Endothelial cell of umbilical vein (primary cell): ENCODE data around the gene RBPJ. TPM values are rescaled to one million over a fixed set of nuclear protein-coding genes. Genes with fewer than 3 reads are reported as not detected.

Experiments
- BruUV-seq: library from RNA; stranded (reverse); fragments of 400-500 nt; replicated peaks from 2 replicates; lab custom pipeline; 2021; lab: Mats Ljungman, UMichigan
- CTCF ChIA-PET: fragments of 300-600, 350-600 bp; sonication (Branson Sonifier 250); formaldehyde crosslinking; loops from one replicate; lab custom pipeline; 2021; ENCODE audit warnings: antibody characterized with exemption, inconsistent platforms; lab: Charles Lee
- POLR2A ChIA-PET: fragments of 300-600, 350-600 bp; sonication (Branson Sonifier 250); formaldehyde crosslinking; loops from one replicate; lab custom pipeline; 2021; ENCODE audit warnings: antibody characterized with exemption, inconsistent platforms; lab: Charles Lee
- DNase-seq: peaks from one replicate; pipeline ENCODE4 v3.0.0-alpha.2; 2011; ENCODE audit warnings: low read depth, low spot score
- FAIRE-seq: peaks from 2 replicates; lab custom pipeline; 2011; peaks lifted over from hg19 to GRCh38; lab: Jason Lieb, UNC
- H2AFZ ChIP-seq: 2 replicates; pipeline ENCODE4 v1.6.0; 2012; ENCODE audit warnings: low read depth, low read length, control low read depth, inconsistent platforms
- H3K27ac ChIP-seq: 2 replicates; pipeline ENCODE4 v1.5.1; 2011; ENCODE audit warnings: low read depth, mild to moderate bottlenecking, control low read depth, low read length, moderate library complexity; ENCODE audit not compliant: insufficient read depth
- H3K27me3 ChIP-seq, 2 experiments: 2 replicates each; pipeline versions ENCODE4 v1.6.0 to v1.6.1; 2011; ENCODE audit warnings: low read length in 2 of 2, mixed read lengths in 1 of 2; ENCODE audit not compliant: control insufficient read depth in 2 of 2, insufficient read depth in 2 of 2
- H3K36me3 ChIP-seq, 2 experiments: 2 replicates in 1 of 2; 3 replicates in 1 of 2; pipeline ENCODE4 v1.5.1; 2011; ENCODE audit warnings: low read length in 2 of 2, mild to moderate bottlenecking in 1 of 2, moderate library complexity in 1 of 2; ENCODE audit not compliant: control insufficient read depth in 2 of 2, insufficient read depth in 2 of 2; ENCODE audit errors: extremely low read depth in 1 of 2
- H3K4me1 ChIP-seq: 3 replicates; pipeline ENCODE4 v1.5.1; 2011; ENCODE audit warnings: mild to moderate bottlenecking, low read length; ENCODE audit not compliant: control insufficient read depth, insufficient read depth; ENCODE audit errors: extremely low read depth
- H3K4me2 ChIP-seq: 2 replicates; pipeline ENCODE4 v1.6.1; 2011; ENCODE audit warnings: low read length, control low read depth, mixed read lengths; ENCODE audit not compliant: insufficient read depth
- H3K4me3 ChIP-seq, 3 experiments: fragments of 200-600 bp in 1 of 3; sonication (generic), shearing (Covaris generic) in 1 of 3; replicated peaks in 1 of 3; 2 replicates each; pipeline ENCODE4 v1.5.1; 2011 to 2016; ENCODE audit warnings: control low read depth in 3 of 3, low read length in 3 of 3, mild to moderate bottlenecking in 2 of 3, inconsistent platforms in 1 of 3, low read depth in 1 of 3, moderate library complexity in 1 of 3; ENCODE audit not compliant: insufficient read depth in 1 of 3
- H3K79me2 ChIP-seq: 2 replicates; pipeline ENCODE4 v1.6.0; 2012; ENCODE audit warnings: low read length, inconsistent platforms; ENCODE audit not compliant: control insufficient read depth, insufficient read depth
- H3K9ac ChIP-seq: replicated peaks from 2 replicates; pipeline ENCODE3; 2011; ENCODE audit warnings: low read length, control low read depth; ENCODE audit not compliant: insufficient read depth; ENCODE audit errors: extremely low read depth
- H3K9me1 ChIP-seq: replicated peaks from 3 replicates; pipeline ENCODE4 v1.6.0; 2011; ENCODE audit warnings: mild to moderate bottlenecking, low read length; ENCODE audit not compliant: control insufficient read depth, insufficient read depth; ENCODE audit errors: extremely low read depth
- H3K9me3 ChIP-seq: replicated peaks from 2 replicates; pipeline ENCODE4 v1.5.1; 2012; ENCODE audit warnings: low read length, inconsistent platforms; ENCODE audit not compliant: control insufficient read depth, insufficient read depth
- H4K20me1 ChIP-seq: replicated peaks from 2 replicates; pipeline ENCODE3; 2011; ENCODE audit warnings: mild to moderate bottlenecking, low read length; ENCODE audit not compliant: control insufficient read depth, insufficient read depth; ENCODE audit errors: extremely low read depth
- CTCF ChIP-seq, 2 donors: IDR thresholded peaks; 1 replicate in 1 of 2; 2 replicates in 1 of 2; pipeline ENCODE4 v1.5.1; 2011; ENCODE audit warnings: low read length in 2 of 2, mild to moderate bottlenecking in 2 of 2, moderate library complexity in 2 of 2, control low read depth in 1 of 2, inconsistent platforms in 1 of 2, low read depth in 1 of 2; ENCODE audit not compliant: insufficient read depth in 1 of 2; ENCODE audit errors: extremely low read depth in 1 of 2
- EZH2 ChIP-seq: IDR thresholded peaks from 2 replicates; pipeline ENCODE4 v1.6.1; 2012; ENCODE audit warnings: borderline replicate concordance, low read depth, mild to moderate bottlenecking, moderate library complexity, low read length, inconsistent platforms; ENCODE audit not compliant: severe bottlenecking
- FOS ChIP-seq: IDR thresholded peaks from 2 replicates; pipeline ENCODE4 v1.6.1; 2011; ENCODE audit warnings: mild to moderate bottlenecking, low read length, moderate library complexity, borderline replicate concordance; ENCODE audit not compliant: insufficient read depth
- GATA2 ChIP-seq: IDR thresholded peaks from 2 replicates; pipeline ENCODE4 v1.7.0; 2011; ENCODE audit warnings: low read depth, mild to moderate bottlenecking, moderate library complexity, mixed read lengths, low read length; ENCODE audit not compliant: insufficient read length, insufficient read depth
- JUN ChIP-seq: IDR thresholded peaks from 2 replicates; pipeline ENCODE4 v1.6.1; 2011; ENCODE audit warnings: borderline replicate concordance, low read depth; ENCODE audit not compliant: insufficient read length, insufficient read depth
- MAX ChIP-seq: IDR thresholded peaks from 2 replicates; pipeline ENCODE4 v1.6.1; 2011; ENCODE audit not compliant: insufficient read depth, insufficient read length
- MYC ChIP-seq: IDR thresholded peaks from one replicate; pipeline ENCODE4 v1.6.1; 2011; ENCODE audit warnings: mild to moderate bottlenecking, low read depth, low read length
- POLR2A ChIP-seq: IDR thresholded peaks from 2 replicates; pipeline ENCODE4 v1.6.1; 2012; ENCODE audit warnings: low read depth, mild to moderate bottlenecking, control low read depth, low read length
- POLR2AphosphoS5 ChIP-seq: IDR thresholded peaks from 2 replicates; pipeline ENCODE4 v1.6.1; 2012; ENCODE audit warnings: low read depth, mild to moderate bottlenecking, control low read depth, low read length, moderate library complexity; ENCODE audit not compliant: insufficient read depth
- dilution Hi-C: fragments of 300-500 bp; cut with MboI; formaldehyde crosslinking; loops from one replicate; pipeline ENCODE4 v1.15.0; 2019; ENCODE audit warnings: low sequenced_read_pairs; ENCODE audit not compliant: extremely low pct_ligation_motif_present
- intact Hi-C: fragments of 100-400 bp; cut with micrococcal nuclease; formaldehyde crosslinking; loops from one replicate; pipeline ENCODE4 v1.10.0; 2022
- polyA plus RNA-seq, 4 experiments: library from polyadenylated mRNA; depleted of rRNA in 3 of 4; stranded (reverse) in 3 of 4; unstranded in 1 of 4; fragments of >200 nt; gene quantifications; 2 replicates each; pipeline versions ENCODE4 v1.2.1 to v1.2.3, GENCODE V29; 2011 to 2012; ENCODE audit warnings: missing spikeins in 1 of 4
- total RNA-seq: library from RNA; stranded (reverse); gene quantifications from 2 replicates; pipeline ENCODE4 v1.2.3, GENCODE V29; 2021

The RBPJ gene
- total and polyA plus RNA-seq, 2 donors (not counting 3 experiments of a cell fraction or from before 2014, with no cell fraction given): 17.0 to 42.9 TPM

- intact Hi-C loops: no loop called here
- ChIA-PET CTCF (interaction anchor here (1.4 kb wide), 1 partner anchor 38 kb away, joined by 6 read pairs; no protein-coding TSS in a partner anchor), POLR2A (no interaction called here)
- Histone ChIP-seq H3K9ac (no peak overlapping the region), H3K79me2 (peaks cover 46% of the 10 kb centered on the region), H2AFZ (no peak overlapping the region), H3K9me1 (no peaks in the 10 kb centered on the region), H4K20me1 (peaks cover 4% of the 10 kb centered on the region), H3K4me2 (no peak overlapping the region), H3K27me3 (no peaks in the 10 kb centered on the region), H3K27ac (no peak overlapping the region), H3K4me1 (peaks cover 2% of the 10 kb centered on the region), H3K9me3 (no peaks in the 10 kb centered on the region), H3K4me3 (no peak overlapping the region), H3K36me3 (no peaks in the 10 kb centered on the region)
- DNase-seq (no peak), FAIRE-seq (no peak)
- no peak for TF ChIP-seq GATA2
- no peak for TF ChIP-seq MAX
- TF ChIP-seq CTCF (IDR thresholded peaks at IDR 0.05; ENCODE audit: extremely low read depth in 1 of 2, insufficient read depth in 1 of 2, low read depth in 1 of 2, low read length in 2 of 2): no peak
- TF ChIP-seq MYC: no peak
- TF ChIP-seq JUN: no peak
- TF ChIP-seq FOS: no peak
- TF ChIP-seq POLR2A: no peak
- TF ChIP-seq POLR2AphosphoS5: no peak
- no peak for TF ChIP-seq EZH2
- dilution Hi-C loops: no loop called here
- BruUV-seq: no TSS peak
Observed at GRCh38 chr4:26368685-26369084, 47.9 kb downstream of the RBPJ start.
